Medulla oblongata (tissue), 1 donor: Measurements from ENCODE around the gene PGS1.
"Not testable (repeated sequence)": the region's sequence is repeated elsewhere in the genome, so short reads cannot be mapped to it uniquely, and the experiment has no call there.

Experiments
- DNase-seq: peaks from one replicate; pipeline ENCODE4 v3.0.0-alpha.2; 2015; ENCODE audit errors: extremely low spot score

The PGS1 gene, protein sequence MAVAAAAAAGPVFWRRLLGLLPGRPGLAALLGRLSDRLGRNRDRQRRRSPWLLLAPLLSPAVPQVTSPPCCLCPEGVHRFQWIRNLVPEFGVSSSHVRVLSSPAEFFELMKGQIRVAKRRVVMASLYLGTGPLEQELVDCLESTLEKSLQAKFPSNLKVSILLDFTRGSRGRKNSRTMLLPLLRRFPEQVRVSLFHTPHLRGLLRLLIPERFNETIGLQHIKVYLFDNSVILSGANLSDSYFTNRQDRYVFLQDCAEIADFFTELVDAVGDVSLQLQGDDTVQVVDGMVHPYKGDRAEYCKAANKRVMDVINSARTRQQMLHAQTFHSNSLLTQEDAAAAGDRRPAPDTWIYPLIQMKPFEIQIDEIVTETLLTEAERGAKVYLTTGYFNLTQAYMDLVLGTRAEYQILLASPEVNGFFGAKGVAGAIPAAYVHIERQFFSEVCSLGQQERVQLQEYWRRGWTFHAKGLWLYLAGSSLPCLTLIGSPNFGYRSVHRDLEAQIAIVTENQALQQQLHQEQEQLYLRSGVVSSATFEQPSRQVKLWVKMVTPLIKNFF

DNA sequence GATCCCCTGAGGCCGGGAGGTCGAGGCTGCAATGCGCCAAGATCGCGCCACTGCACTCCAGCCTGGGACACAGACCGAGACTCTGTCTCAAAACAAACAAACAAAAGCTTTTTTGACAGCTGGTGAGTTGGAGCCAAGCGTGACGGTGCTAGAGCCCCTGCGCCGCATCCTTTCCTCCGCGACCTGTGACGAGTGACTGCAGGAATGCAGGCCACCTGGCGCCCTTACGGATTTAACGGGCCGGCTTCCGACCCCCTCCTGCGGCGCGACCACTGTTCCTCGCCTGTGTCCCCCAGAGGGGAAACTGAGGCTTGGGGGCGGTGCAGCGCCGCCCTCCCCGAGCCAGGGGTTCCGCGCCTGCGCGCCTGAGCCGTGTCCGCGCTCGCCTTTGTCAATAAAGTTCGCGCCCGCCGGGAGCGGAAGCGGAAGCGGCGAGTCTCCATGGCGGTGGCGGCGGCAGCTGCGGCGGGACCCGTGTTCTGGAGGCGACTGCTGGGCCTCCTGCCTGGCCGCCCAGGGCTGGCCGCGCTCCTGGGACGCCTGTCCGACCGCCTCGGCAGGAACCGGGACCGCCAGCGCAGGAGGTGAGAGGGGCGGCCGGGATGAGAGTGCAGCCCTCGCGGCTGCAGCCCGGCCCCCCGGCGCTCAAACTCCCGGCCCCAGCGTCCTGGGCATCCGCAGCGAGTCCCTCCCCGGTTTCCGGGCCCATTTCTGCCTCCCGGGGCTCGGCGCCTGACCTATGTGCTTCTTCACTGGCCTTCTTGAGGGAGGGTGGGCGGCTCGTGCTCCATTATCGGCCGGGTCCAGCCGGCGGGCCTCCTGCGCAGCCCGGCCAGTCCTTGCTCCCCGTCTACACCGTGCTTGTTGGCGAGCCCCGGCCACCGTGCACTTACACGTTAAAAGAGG is at the start of gene PGS1:
TSS of gene PGS1 (plus strand) at position 425 of the 906 bp plus-strand sequence. CDS start at position 442, 17 bp downstream.
- DNase-seq, result peak; percentile 78

DNA sequence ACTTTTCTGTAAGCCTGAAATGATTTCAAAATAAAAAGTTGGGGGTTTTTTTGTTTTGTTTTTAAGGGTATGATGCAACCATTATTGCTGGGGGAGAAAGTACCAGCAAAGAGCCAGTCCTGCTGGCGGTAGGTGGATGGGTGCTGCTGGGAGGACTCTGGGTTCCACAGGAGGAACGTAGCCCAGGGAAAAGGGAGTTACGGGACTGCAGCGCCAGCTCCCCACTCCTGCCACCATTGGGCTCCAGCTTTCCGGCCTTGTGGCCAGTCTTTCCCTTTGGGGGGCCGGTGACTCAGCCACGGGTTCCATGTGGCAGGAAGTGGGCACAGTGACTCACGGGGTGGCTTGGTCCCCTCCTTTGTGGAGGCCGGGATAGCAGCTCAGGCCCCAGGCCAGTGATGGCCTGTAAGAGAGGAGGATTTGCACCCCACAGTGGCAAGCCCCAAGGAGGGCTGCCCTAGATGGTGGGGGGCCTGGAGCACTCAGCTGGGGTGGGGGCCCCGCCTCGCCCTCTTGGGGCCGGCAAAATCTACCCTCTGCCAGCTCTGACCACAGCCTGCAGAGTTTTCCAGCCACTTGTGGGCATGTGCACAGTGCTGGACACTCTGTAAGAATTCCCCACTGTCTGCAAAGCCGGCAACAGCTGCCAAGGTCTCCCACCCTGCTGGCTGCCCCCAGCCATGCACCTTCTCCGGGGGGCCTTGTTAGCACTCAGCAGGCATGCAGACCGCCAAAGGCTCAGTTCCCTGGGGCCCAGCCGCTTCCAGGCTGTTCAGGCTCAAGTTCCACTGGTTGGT is 49.0 kb upstream of the PGS1 start:
- DNase-seq, result no peak

DNA sequence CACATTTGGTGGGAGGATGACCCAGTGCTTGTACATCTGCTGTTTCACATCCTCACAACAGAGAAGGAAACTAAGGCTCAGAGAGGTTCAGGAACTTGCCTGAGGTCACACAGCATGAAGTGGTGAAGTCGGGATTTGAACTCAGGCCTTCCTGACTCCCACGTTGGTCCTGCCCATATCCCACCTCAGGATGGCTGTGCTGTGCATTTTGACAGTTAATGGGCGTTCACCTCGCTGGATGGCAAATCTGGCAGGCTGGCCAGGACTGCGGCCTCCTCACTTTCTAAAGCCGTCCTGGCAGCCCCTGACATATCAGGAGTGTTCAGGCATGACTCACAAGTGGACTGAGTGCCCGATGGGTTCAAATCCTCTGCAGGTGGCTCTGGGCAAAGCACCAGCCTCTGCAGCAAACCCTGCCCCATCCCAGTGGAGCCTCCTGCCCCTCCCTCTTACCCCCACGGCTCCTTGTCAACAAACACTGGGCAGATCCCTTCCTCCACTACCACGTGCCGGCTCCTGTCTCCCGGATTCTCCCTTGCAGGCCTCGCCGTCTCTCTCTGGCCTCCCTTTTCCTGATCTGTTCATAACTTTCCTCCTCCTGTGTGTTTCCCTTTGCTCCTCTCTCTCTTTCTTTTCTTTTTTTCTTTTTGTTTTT is 47.8 kb upstream of the PGS1 start:
- DNase-seq, result no peak

DNA sequence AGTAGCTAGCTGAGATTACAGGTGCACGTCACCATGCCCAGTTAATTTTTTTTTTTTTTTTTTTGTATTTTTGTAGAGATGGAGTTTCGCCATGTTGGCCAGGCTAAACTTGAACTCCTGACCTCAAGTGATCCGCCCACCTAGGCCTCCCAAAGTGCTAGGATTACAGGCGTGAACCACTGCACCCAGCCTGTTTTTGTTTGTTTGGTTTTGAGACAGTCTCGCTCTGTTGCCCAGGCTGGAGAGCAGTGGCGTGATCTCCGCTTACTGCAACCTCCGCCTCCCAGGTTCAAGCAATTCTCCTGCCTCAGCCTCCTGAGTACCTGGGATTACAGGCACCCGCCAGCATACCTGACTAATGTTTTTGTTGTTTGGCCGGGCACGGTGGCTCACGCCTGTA is 47.1 kb upstream of the PGS1 start:
- DNase-seq, result not testable (repeated sequence)

DNA sequence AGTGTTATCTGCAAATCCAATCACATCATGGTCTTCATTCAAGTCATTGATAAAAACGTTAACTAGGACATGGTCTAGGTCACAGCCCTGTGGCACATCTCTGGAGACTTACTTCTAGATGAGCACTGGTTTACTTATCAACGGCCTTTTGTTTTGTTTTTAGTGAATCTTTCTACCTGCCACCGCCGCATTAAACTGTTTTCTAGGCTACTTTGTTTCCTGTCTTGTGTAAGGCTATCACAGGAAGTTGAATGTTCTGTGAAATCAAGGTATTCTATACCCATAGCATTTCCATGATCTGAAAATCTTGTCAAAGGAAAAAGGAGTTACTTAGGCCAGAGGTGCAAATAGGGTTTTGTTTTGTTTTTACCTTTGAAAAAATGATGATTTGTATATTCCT is 45.5 kb upstream of the PGS1 start:
- DNase-seq, result no peak

DNA sequence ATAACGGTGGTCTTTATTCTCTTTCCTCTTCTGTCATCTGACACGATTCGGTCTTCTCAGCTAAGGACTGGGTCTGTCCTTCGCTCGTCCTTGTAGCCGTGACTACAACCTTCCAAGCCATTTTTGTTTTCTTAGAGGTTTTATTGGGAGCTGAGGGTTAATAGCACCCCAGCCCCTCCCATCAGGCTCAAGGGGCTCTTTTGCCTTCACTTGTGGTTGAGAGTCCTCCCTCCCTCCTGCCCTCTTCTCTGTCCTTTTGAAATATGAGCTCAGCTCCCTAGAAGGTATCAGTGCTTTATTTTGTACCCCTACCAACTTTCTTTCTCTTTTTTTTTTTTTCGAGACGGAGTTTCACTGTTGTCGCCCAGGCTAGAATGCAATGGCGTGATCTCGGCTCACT is 43.2 kb upstream of the PGS1 start:
- DNase-seq, result no peak

DNA sequence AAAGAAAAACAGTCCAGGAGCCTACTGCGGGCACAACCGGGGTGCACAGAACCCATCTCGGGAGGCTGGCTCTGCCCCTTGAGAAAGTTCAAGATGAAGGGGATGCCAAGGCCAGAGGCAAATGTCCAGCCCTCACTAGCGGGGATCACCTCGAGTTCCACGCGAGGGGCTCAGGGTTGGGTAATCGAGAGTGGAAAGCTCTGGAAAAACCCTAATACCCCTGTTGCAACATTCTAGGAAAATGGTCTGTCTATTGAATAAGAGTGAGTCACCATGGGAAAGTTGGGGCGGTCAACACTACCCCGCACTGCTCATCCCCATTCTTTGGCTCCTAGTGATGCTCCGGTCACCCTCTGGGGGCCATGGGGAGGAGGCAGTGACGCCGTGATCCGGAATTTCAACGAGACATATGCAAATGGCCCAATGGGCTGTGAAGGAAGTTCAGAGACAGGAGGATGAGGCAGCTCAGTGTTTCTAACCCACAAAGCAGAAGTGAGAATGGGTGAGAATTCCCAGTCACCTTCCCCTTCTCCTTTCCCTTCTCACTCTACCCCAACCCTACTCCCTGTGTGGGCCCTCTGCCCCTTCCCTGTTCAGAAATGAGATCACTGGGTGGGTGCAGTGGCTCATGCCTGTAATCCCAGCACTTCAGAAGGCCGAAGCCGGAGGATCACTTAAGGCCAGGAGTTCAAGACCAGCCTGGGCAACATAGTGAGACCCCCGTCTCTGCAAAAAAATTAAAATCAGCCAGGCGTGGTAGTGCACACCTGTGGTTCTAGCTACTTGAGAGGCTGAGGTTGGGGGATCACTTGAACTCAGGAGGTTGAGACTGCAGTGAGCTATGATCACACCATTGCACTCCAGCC is 41.0 kb upstream of the PGS1 start:
- DNase-seq, result peak; percentile 77

DNA sequence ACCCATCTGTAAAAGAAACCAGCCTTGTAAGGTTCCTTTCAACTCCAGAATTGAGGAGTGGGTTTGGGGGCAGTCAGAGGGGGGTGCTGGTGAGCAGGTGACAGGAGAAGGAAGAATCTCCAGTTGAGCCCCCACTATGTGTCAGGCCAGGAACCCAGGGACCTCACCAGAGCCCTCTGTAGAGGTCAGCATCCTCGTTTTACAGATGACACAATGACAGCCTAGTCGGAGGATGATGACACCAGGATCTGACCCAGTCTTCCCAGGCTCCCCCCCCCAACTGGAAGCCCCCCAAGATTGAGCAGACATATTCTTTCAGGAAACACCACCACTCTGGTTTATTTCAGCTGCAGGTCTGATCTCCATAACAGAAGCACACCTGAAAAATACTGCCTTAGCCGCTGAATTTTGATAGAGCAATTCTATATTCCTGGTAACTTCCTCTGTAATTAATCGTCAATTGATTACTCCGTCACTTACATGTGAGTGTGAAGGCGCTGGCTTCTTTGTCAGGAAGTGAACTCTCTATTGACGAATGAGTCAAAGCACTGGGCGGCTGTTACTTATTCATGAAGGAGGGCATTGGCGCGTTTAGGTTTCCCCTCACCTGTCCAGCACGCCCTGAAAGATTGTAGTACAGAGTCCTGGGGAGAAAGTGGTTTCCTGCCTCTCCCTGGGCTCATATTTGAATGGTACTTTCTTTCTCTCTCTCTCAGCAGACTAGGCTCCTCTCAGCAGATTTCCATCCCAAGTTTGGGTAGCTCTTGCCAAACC is 39.8 kb upstream of the PGS1 start:
- no peak for DNase-seq

DNA sequence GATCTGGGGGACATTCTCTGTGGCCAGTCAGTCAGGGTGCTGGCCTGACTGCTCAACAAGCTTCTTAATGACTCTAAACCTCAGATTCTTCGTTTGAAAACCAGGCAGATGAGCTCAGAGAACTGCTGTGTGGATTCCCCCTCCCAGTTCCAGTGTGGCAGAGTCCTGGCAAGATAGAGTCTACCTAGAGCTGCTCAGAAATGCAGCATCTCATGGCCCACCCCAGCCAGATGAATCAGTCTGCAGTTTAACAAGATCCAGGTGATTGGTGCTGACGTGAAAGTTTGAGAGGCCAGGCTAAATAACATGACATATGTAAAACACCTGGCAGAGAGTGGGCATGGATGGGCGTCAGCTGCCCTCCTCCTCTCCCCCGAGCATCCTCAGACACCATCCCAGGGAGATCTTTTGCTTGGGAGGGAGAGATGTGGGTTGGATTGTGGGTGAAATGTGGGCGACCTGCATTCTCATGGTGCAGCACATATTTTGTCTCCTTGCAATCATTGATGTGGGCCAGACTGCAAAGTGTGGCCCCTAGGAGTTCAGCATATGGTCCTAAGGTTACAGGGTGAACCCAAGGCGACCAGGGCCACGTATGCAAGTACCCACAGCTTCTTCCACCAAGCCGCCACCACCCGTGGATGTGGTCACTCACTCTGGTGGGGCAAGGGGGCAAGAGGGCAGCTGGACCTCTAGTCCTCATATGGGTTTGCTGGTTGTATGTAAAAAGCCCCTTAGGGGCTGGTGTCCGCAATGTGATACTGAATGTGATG is 38.1 kb upstream of the PGS1 start:
- DNase-seq, result no peak

DNA sequence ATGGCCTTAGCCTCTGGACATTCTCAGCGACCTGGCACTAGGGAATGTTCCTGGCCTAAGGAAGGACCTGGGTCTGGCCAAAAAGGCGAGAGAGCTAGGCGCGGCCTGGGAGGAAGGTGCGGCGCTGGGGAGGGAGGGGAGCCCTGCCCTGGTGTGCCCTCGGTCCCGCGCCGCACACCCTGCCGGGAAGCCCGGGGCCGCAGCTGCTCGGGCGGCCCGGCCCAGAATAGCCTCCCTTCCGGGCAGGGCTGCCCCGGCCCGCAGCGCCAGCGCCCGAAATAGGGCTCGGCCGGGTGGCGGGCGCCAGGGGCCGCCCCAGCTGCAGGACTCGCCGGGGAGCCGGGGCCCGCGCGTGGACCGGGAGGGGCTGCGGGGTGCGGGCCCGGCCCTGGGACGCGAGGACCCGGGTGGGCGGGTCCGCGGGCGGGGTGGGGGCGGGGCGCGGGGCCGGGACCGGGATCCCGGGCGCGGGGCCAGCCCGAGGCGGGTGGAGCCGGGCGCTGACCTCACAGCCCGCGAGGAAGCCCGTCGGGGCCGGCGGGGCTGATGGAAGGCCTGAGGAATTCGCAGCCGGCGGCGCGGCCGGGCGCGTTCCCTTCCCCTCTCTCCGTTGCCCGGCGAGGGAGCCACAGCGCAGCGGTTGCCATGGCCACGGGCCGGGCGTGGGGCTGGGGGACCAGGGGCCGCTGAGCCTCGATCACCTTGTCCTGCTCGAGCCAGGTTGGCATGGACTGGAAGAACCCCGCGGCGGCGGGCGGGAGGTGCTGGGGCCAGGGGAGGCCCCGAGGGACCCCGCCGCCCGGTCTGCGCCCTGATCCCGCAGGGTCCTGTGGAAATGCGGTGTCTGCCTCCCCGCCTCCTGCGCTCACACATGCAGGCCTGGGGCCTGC is 36.6 kb upstream of the PGS1 start:
- DNase-seq, result peak; percentile 77

DNA sequence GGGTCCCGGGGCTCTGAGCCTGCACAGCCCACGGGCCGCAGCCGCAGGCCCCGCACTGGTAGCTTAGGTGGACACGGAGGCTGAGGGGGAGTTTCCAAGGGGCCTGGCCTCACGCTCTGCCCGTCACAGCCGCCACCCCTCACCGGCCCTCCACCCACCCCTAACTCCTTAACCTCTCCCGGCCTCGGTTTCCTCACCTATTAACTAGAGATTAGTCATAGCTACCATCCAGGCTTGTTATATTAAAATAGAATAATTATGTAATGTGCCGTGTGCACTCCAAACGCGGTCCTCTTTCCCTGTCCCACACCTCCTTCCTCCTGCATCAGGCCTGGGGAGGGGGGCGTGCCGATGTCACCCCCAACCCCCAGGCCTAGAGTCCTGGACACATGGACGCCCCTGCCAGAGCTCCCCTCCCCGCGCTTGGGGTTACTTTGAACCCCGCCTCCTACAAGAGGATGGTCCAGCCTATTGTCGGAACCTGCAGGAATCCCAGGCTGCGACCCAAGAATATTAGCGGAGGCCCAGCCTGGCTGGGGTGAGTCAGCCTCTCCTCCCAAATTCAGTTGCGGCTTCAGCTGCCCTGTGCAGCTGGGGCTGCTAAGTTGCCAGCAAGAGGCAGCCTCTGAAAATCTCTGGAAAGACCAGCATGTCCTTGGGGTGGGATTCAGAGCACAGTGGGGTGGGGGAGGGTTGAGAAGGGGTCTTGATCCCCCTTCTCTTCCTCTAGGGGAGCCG is 35.8 kb upstream of the PGS1 start:
- no peak for DNase-seq

DNA sequence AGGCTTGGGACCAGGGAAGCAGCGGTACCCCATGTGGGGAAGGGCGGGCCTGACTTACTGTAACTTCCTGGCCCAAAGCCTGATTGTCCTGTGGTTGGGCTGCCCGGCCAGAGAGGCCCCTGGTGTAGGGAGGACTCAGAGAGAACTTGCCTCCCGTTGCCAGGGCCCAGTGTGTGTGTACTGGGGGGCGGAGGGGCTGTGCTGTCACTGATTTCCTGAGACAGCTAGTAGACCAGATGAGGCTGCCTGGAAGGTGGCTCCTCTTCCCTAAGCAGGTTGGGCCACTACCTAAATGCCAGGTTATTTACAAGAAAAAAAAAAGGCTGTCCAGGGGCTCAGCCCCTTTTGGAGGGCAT is 35.3 kb upstream of the PGS1 start:
- no peak for DNase-seq

DNA sequence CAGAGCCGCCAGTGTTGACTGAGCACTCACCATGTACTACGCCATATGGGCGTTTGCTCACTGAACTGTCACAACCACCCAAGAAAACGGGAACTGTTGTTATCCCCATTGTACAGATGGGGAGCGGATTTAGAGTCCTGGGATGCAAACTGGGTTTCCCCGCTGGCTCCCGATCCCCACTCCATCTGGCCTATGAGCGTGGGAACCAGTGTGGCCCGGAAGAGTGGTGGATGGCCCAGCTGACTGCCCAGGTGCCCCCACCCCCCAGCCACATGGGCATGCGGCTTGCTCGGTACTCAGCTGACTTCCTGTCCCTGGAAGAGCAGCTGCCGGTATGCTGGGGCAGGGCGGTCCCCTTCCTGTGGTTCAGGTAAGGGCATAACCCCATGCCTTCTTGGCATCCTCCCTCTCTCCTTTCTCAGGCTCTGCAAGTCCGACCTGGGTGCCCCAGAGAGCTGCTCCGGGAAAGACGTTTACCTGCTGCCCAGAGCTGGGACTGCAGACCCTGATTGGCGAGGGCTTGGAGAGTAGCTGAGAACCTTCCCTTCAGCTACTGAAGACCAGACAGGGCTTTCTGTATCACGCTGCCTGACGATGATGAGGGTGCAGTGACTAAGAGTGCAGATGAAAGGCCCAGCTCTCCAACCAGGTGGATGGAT is 34.8 kb upstream of the PGS1 start:
- DNase-seq, result no peak

DNA sequence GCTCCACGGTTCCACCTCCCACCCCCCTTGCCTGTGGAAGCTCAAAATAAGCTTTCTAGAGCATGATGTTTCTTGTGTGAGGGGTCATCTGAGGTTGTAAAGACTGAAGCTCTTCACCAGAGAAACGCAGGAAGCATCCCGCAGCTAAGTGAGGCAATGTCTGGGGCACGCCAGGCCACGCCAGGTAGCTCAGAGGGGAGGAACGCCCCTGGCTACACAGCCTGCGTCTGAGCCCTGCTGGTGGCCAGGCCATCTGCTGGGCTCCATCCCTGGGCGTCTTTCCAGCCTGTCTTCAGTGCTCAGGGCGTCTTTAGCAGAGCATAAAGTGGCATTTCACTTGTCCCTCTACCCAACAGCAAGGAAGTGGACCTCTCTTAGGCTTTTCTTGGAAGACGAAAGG is 33.8 kb upstream of the PGS1 start:
- no peak for DNase-seq

DNA sequence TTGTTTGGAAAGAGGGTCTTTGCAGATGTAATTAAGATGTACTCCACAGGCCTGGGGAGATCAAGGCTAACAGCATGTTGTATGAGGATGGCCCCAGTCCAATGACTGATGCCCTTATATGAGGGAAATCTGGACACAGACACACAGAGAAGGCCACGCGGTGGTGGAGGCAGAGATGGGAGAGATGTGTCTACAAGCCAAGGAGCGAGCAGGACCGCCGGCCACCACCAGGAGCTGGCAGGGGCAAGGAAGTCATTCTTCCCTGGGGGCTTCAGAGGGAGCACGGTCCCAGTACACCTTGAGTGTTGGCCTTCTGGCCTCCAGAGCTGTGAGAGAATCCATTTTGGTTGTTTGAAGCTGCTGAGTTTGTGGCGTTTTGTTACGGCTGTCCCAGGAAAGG is 33.3 kb upstream of the PGS1 start:
- DNase-seq, result no peak

DNA sequence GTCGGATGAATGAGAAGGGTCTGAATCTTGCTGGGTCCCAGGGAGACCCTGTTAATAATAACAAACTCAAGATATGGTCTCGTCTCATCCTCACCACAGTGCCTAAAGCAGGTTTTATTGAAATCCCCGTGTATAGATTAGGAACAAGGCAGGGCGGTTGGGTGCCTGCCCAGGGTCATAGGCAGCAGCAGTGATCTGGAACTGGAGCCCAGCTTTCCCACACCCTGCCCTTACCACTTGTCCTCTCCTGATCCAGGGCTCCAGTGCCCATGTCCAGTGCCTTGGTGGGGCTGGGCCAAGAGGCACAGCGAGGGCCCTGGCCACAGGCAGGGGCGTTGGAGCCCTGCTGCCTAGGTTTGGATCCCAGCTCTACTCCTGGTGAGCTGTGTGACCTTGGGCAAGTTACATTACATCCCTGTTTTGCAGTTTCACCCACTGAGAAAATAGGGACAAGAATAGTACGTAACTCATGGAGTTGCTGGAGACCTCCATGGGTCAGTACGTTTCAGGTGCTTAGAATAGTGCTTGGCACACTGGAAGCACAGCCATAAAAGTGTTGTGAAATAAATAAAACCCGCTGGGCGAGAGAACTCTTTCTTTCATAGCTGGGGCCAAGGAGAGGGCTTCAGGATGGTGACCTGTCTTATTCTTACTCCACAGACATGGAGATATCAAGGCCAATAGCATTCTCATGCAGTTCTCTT is 32.5 kb upstream of the PGS1 start:
- DNase-seq, result no peak
